ENCODE measurements around the gene MMP24. TPM values are rescaled to one million over a fixed set of nuclear protein-coding genes. Genes with fewer than 3 reads are reported as not detected.

Gene MMP24
- total and polyA plus RNA-seq, 2 of the 13 experiments (the other 11 are each of a cell fraction or from before 2014, with no cell fraction given) = 0.29 to 0.35 TPM

- TF ChIP-seq ZBED4 (CRISPR knock-in tag; IDR thresholded peaks at IDR 0.05; ENCODE audit: borderline replicate concordance) (no peak), SAP130 (CRISPR knock-in tag; IDR thresholded peaks at IDR 0.05; ENCODE audit: low read depth) (no peak), PHF20 (CRISPR knock-in tag; IDR thresholded peaks at IDR 0.05) (no peak), FOXM1 (CRISPR knock-in tag; IDR thresholded peaks at IDR 0.05) (no peak)
Measured at GRCh38 chr20:35232575-35232974, 6.1 kb downstream of the MMP24 start (continued).

DNA sequence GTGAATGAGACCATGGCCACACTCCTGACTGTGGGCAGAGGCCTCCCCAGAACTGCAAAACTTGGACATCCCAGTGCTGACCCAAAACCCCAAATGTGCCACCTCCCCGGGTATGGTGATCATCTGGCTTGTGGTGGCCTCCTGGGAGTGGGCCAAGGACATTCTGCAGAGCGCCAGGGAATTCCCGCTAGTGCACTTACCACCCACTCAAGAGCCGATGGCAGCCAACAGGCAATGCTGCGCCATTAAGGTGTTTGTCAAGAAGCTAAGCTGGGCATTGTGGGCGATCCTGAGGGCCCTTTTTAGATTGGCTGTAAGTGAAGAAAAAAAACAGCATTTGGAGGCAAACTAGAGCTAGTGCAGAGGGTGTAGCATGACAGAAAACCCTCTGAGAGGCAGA, 9.4 kb downstream of the MMP24 start:
- POLR2A ChIA-PET = no interaction called here

More for the DNA sequence above, 9.4 kb downstream of the MMP24 start:
- no peaks in the 10 kb centered on the region for H3K4me1 ChIP-seq (ENCODE audit: insufficient read depth, low read length)
- FAIRE-seq (no peak), ATAC-seq (no peak), DNase-seq (ENCODE audit: low spot score) (no peak)
- in situ Hi-C loops (cut with HindIII; ENCODE audit: extremely low pct_ligation_motif_present, low pct_unique_long_range_greater_than_20kb) = no loop called here
- 44% methylated on average over 5 of the region's 6 CpGs for WGBS (ENCODE audit: low lambda C conversion rate)
- TF ChIP-seq ZNF124 (CRISPR knock-in tag; IDR thresholded peaks at IDR 0.05) (no peak), MYC (CRISPR knock-in tag; IDR thresholded peaks at IDR 0.05; ENCODE audit: borderline replicate concordance) (no peak), ERF (CRISPR knock-in tag; IDR thresholded peaks at IDR 0.05) (no peak), TRIM22 (IDR thresholded peaks at IDR 0.05) (no peak), ZNF34 (CRISPR knock-in tag; IDR thresholded peaks at IDR 0.05; ENCODE audit: borderline replicate concordance) (no peak), ZNF616 (CRISPR knock-in tag; IDR thresholded peaks at IDR 0.05; ENCODE audit: low read depth) (no peak), ZNF431 (CRISPR knock-in tag; IDR thresholded peaks at IDR 0.05; ENCODE audit: borderline replicate concordance, low read depth) (no peak)
- H3K27ac ChIP-seq (ENCODE audit: extremely low read length, insufficient read depth, low read length) = no peak overlapping the region
- intact Hi-C loops (cut with micrococcal nuclease; ENCODE audit: unreplicated experiment) = no loop called here
- no peaks in the 10 kb centered on the region for H3K79me2 ChIP-seq (ENCODE audit: insufficient read depth, low read length)
- peaks cover 5 to 27% of the 10 kb centered on the region in 2 experiments; a peak in 4 of 5 replicates for H3K27me3 ChIP-seq (ENCODE audit: control insufficient read depth in 1 of 2, insufficient read depth in 2 of 2, low read length in 2 of 2)
- CTCF ChIA-PET (ENCODE audit: low intra/inter-chr PET ratio, low total read pairs) = no interaction called here
- no peak overlapping the region for H2AFZ ChIP-seq (ENCODE audit: low read length)
- no peak overlapping the region for H3K4me2 ChIP-seq (ENCODE audit: low read depth, low read length)
- H3K9ac ChIP-seq (ENCODE audit: insufficient read depth, low read depth, low read length) = no peak overlapping the region
- H3K36me3 ChIP-seq (replicated peaks in 1 of 2; ENCODE audit: control insufficient read depth in 1 of 2, insufficient read depth in 2 of 2, low read length in 2 of 2) = no peaks in the 10 kb centered on the region
- no peaks in the 10 kb centered on the region for H3K9me3 ChIP-seq (ENCODE audit: low read length)
- no TSS peak for BruUV-seq (replicated peaks)
- H4K20me1 ChIP-seq (ENCODE audit: insufficient read depth, low read length) = no peaks in the 10 kb centered on the region
- H3K4me3 ChIP-seq (replicated peaks in 1 of 3; ENCODE audit: insufficient read depth in 1 of 3, low read depth in 2 of 3, low read length in 3 of 3) = no peak overlapping the region

Data from HepG2 (cell line).